CD4-positive, alpha-beta T cell treated with Interferon gamma for 1 hour (primary cell): ENCODE data around the gene NAA60.
"Not testable (repeated sequence)": the region's sequence is repeated elsewhere in the genome, so short reads cannot be mapped to it uniquely, and the experiment has no call there.

Experiments used
- DNase-seq: peaks from one replicate; pipeline ENCODE4 v3.0.0-alpha.2; 2020

The NAA60 gene

GRCh38 chr16:3465301-3465700, 21.8 kb downstream of the NAA60 start:
- DNase-seq: no peak

GRCh38 chr16:3465911-3466584, 22.6 kb downstream of the NAA60 start:
- DNase-seq: no peak

- DNase-seq: no peak
These were observed 23.7 kb downstream of the NAA60 start for GRCh38 chr16:3467182-3467581.

- no peak for DNase-seq
These were observed 24.4 kb downstream of the NAA60 start for GRCh38 chr16:3467921-3468320.

- DNase-seq: no peak
These were observed 25.0 kb downstream of the NAA60 start for GRCh38 chr16:3468501-3468900.

- no peak for DNase-seq
These were observed 26.3 kb downstream of the NAA60 start for GRCh38 chr16:3469736-3470135.

- no peak for DNase-seq
These were observed 27.2 kb downstream of the NAA60 start for GRCh38 chr16:3470723-3471122.

- no peak for DNase-seq
These were observed 28.2 kb downstream of the NAA60 start for GRCh38 chr16:3471518-3472176.

GRCh38 chr16:3472878-3473595, 29.6 kb downstream of the NAA60 start:
- no peak for DNase-seq

GRCh38 chr16:3473596-3473943, 30.1 kb downstream of the NAA60 start:
- not testable (repeated sequence) for DNase-seq

- DNase-seq: no peak
These were observed 30.8 kb downstream of the NAA60 start for GRCh38 chr16:3474136-3474779.

- DNase-seq: not testable (repeated sequence)
These were observed 31.4 kb downstream of the NAA60 start for GRCh38 chr16:3474870-3475269.

- no peak for DNase-seq
These were observed 32.3 kb downstream of the NAA60 start for GRCh38 chr16:3475604-3476375.

- DNase-seq: no peak
These were observed 32.9 kb downstream of the NAA60 start for GRCh38 chr16:3476409-3476808.

- no peak for DNase-seq
These were observed 34.9 kb downstream of the NAA60 start for GRCh38 chr16:3478242-3478925.

- DNase-seq: no peak
These were observed 36.3 kb downstream of the NAA60 start for GRCh38 chr16:3479654-3480216.

- DNase-seq: no peak
These were observed 37.6 kb downstream of the NAA60 start for GRCh38 chr16:3480901-3481695.

- DNase-seq: no peak
These were observed 38.5 kb downstream of the NAA60 start for GRCh38 chr16:3481696-3482658.

- DNase-seq: no peak
These were observed 39.3 kb downstream of the NAA60 start for GRCh38 chr16:3482659-3483241.
